SK-MEL-5 (cell line): ENCODE measurements around the gene INTS15. TPM values are rescaled to one million over a fixed set of nuclear protein-coding genes. Genes with fewer than 3 reads are reported as not detected.
A peak's percentile ranks its signal among the peaks of the same experiment; 100 is the strongest.
"Not testable (repeated sequence)": the region's sequence is repeated elsewhere in the genome, so short reads cannot be mapped to it uniquely, and the experiment has no call there.

Source experiments
- DNase-seq: peaks from one replicate; pipeline ENCODE4 v3.0.0-alpha.2; 2016; ENCODE audit warnings: low read depth, low spot score
- in situ Hi-C: cut with HindIII; loops from 2 replicates; pipeline ENCODE4 v1.10.0; 2016; ENCODE audit warnings: low sequenced_read_pairs, high pct_unique_total_duplicates, low pct_unique_long_range_greater_than_20kb
- total RNA-seq: library from RNA; depleted of rRNA; stranded (reverse); fragments of >200 nt; shearing (Covaris generic); gene quantifications from 2 replicates; pipeline ENCODE4 v1.2.3, GENCODE V29; 2014

The INTS15 gene
- total RNA-seq, 1 experiment from 2014 or later = 18.5 TPM

GRCh38 chr7:6575281-6576023 lies 14.4 kb upstream of the INTS15 start:
- no peak for DNase-seq
- in situ Hi-C loops = no loop called here

- in situ Hi-C loops = no loop called here
- no peak for DNase-seq
These were observed 13.6 kb upstream of the INTS15 start for GRCh38 chr7:6576024-6576866.

GRCh38 chr7:6576867-6577368 lies 12.9 kb upstream of the INTS15 start:
- in situ Hi-C loops, DNase-seq: not testable (repeated sequence)

GRCh38 chr7:6577369-6578113 lies 12.3 kb upstream of the INTS15 start, which contains the start of gene ZDHHC4:
TSS of gene ZDHHC4 (plus strand) at chr7:6577454. CDS start at chr7:6580562, 3,108 bp downstream.
- in situ Hi-C loops = no loop called here
- peak; percentile 93 for DNase-seq

- in situ Hi-C loops = no loop called here
- no peak for DNase-seq
These were observed 11.4 kb upstream of the INTS15 start for GRCh38 chr7:6578114-6579084.

- in situ Hi-C loops = no loop called here
- no peak for DNase-seq
These were observed 10.4 kb upstream of the INTS15 start for GRCh38 chr7:6579446-6579845.

- in situ Hi-C loops, DNase-seq: not testable (repeated sequence)
These were observed 3.9 kb upstream of the INTS15 start for GRCh38 chr7:6585746-6586432.

GRCh38 chr7:6588566-6588965 lies 1.3 kb upstream of the INTS15 start:
- DNase-seq = no peak
- in situ Hi-C loops = no loop called here

GRCh38 chr7:6589151-6589828 lies 531 bp upstream of the INTS15 start:
- no peak for DNase-seq
- in situ Hi-C loops = no loop called here

- DNase-seq = peak; percentile 32
- in situ Hi-C loops = no loop called here
These were observed 857 bp downstream of the INTS15 start for GRCh38 chr7:6590645-6591110.

GRCh38 chr7:6600093-6600492 lies 10.3 kb downstream of the INTS15 start:
- DNase-seq = no peak
- in situ Hi-C loops = no loop called here

- in situ Hi-C loops = no loop called here
These were observed 14.6 kb downstream of the INTS15 start for GRCh38 chr7:6604458-6604857.

GRCh38 chr7:6606866-6607583 lies 17.2 kb downstream of the INTS15 start:
- in situ Hi-C loops = no loop called here
- no peak for DNase-seq

More at GRCh38 chr7:6604458-6604857, 14.6 kb downstream of the INTS15 start:
- no peak for DNase-seq

- in situ Hi-C loops = no loop called here
- DNase-seq = no peak
These were observed 17.8 kb downstream of the INTS15 start for GRCh38 chr7:6607651-6608051.

- in situ Hi-C loops = no loop called here
- DNase-seq = no peak
These were observed 18.3 kb downstream of the INTS15 start for GRCh38 chr7:6608081-6608480.
